ENCODE data around the gene UQCR11.
A peak's percentile ranks its signal among the peaks of the same experiment; 100 is the strongest.

Gene UQCR11

GRCh38 chr19:1568320-1569019 is 36.8 kb downstream of the UQCR11 start, which contains the start of gene MEX3D:
TSS of gene MEX3D (minus strand) at chr19:1568325. CDS start at chr19:1568058, 267 bp downstream.
- DNase-seq, result peak; percentile 90
- Histone ChIP-seq H3K27ac (ENCODE audit: low read length) (no peak within 1 kb of the TSS), H3K4me1 (ENCODE audit: low read length) (peaks cover 5% of the 10 kb centered on the region), H3F3A (ENCODE audit: insufficient read depth, low read length) (0 out of 2 replicates have a peak, but pooled peaks cover 2% of the 10 kb centered on the region), H3K79me2 (ENCODE audit: low read length) (peaks cover 16% of the 10 kb centered on the region), H3K4me3 (ENCODE audit: low read length) (peak within 1 kb of the TSS; percentile 45; the same call in 1 of the 2 replicates), H3K36me3 (replicated peaks; ENCODE audit: insufficient read depth, low read length) (no peaks in the 10 kb centered on the region), H3K9ac (ENCODE audit: low read length) (no peak within 1 kb of the TSS), H3K9me3 (replicated peaks; ENCODE audit: insufficient read depth, low read length) (no peaks in the 10 kb centered on the region), H3K4me2 (ENCODE audit: low read depth, low read length) (peak within 1 kb of the TSS; percentile 54; the same call in 1 of the 2 replicates), H3K27me3 (replicated peaks; ENCODE audit: insufficient read depth, low read length) (peaks cover 45% of the 10 kb centered on the region), H2AFZ (ENCODE audit: low read length) (peak within 1 kb of the TSS; percentile 44; the same call in 1 of the 2 replicates), H3K9me2 (replicated peaks; ENCODE audit: insufficient read depth, low read length) (no peaks in the 10 kb centered on the region), H4K20me1 (ENCODE audit: insufficient read depth, low read length) (peaks cover 4% of the 10 kb centered on the region; the same call in 1 of the 2 replicates)
- no peak for TF ChIP-seq EZH2 (optimal IDR thresholded peaks at IDR 0.05; ENCODE audit: low read depth, low read length)
- TF ChIP-seq CTCF (IDR thresholded peaks at IDR 0.05; ENCODE audit: low read length), result no peak
- no peak for TF ChIP-seq EZH2phosphoT487 (IDR thresholded peaks at IDR 0.05; ENCODE audit: low read length)

- Histone ChIP-seq H3K79me2 (ENCODE audit: low read length) (peaks cover 19% of the 10 kb centered on the region), H4K20me1 (ENCODE audit: insufficient read depth, low read length) (peaks cover 4% of the 10 kb centered on the region; the same call in 1 of the 2 replicates), H3K9me3 (replicated peaks; ENCODE audit: insufficient read depth, low read length) (no peaks in the 10 kb centered on the region), H3K9me2 (replicated peaks; ENCODE audit: insufficient read depth, low read length) (no peaks in the 10 kb centered on the region), H3F3A (ENCODE audit: insufficient read depth, low read length) (0 out of 2 replicates have a peak, but pooled peaks cover 2% of the 10 kb centered on the region), H3K27ac (ENCODE audit: low read length) (no peak overlapping the region), H3K4me1 (ENCODE audit: low read length) (peaks cover 5% of the 10 kb centered on the region), H3K4me3 (ENCODE audit: low read length) (no peak overlapping the region), H3K36me3 (replicated peaks; ENCODE audit: insufficient read depth, low read length) (no peaks in the 10 kb centered on the region), H2AFZ (ENCODE audit: low read length) (no peak overlapping the region), H3K9ac (ENCODE audit: low read length) (no peak overlapping the region), H3K4me2 (ENCODE audit: low read depth, low read length) (no peak overlapping the region), H3K27me3 (replicated peaks; ENCODE audit: insufficient read depth, low read length) (peaks cover 43% of the 10 kb centered on the region)
- TF ChIP-seq EZH2phosphoT487 (IDR thresholded peaks at IDR 0.05; ENCODE audit: low read length) (no peak), EZH2 (optimal IDR thresholded peaks at IDR 0.05; ENCODE audit: low read depth, low read length) (no peak), CTCF (IDR thresholded peaks at IDR 0.05; ENCODE audit: low read length) (no peak)
- DNase-seq, result no peak
Observed at GRCh38 chr19:1567848-1568227, 37.4 kb downstream of the UQCR11 start.

- DNase-seq, result no peak
- H3K9me2 ChIP-seq (replicated peaks; ENCODE audit: insufficient read depth, low read length), result no peaks in the 10 kb centered on the region
- TF ChIP-seq CTCF (IDR thresholded peaks at IDR 0.05; ENCODE audit: low read length) (no peak), EZH2 (optimal IDR thresholded peaks at IDR 0.05; ENCODE audit: low read depth, low read length) (no peak), EZH2phosphoT487 (IDR thresholded peaks at IDR 0.05; ENCODE audit: low read length) (no peak)
- no peak overlapping the region for H3K27ac ChIP-seq (ENCODE audit: low read length)
- H3K4me3 ChIP-seq (ENCODE audit: low read length), result peak overlapping the region; percentile 45; the same call in 1 of the 2 replicates
- H3K9ac ChIP-seq (ENCODE audit: low read length), result no peak overlapping the region
- peak overlapping the region; percentile 54; the same call in 1 of the 2 replicates for H3K4me2 ChIP-seq (ENCODE audit: low read depth, low read length)
- H3K9me3 ChIP-seq (replicated peaks; ENCODE audit: insufficient read depth, low read length), result no peaks in the 10 kb centered on the region
- H3F3A ChIP-seq (ENCODE audit: insufficient read depth, low read length), result 0 out of 2 replicates have a peak, but pooled peaks cover 2% of the 10 kb centered on the region
- H3K79me2 ChIP-seq (ENCODE audit: low read length), result peaks cover 19% of the 10 kb centered on the region
- H2AFZ ChIP-seq (ENCODE audit: low read length), result no peak overlapping the region
- H3K4me1 ChIP-seq (ENCODE audit: low read length), result peaks cover 5% of the 10 kb centered on the region
- peaks cover 4% of the 10 kb centered on the region; the same call in 1 of the 2 replicates for H4K20me1 ChIP-seq (ENCODE audit: insufficient read depth, low read length)
- no peaks in the 10 kb centered on the region for H3K36me3 ChIP-seq (replicated peaks; ENCODE audit: insufficient read depth, low read length)
- H3K27me3 ChIP-seq (replicated peaks; ENCODE audit: insufficient read depth, low read length), result peaks cover 38% of the 10 kb centered on the region
Observed at GRCh38 chr19:1567116-1567847, 38.0 kb downstream of the UQCR11 start.

Data from MM.1S (cell line).